Measurements from ENCODE around the gene ELMO2.

Gene ELMO2

GRCh38 chr20:46344488-46345162 lies 61.8 kb downstream of the ELMO2 start:
- no peak overlapping the region for H3K4me3 ChIP-seq (ENCODE audit: low read depth, low read length)
- no peak for TF ChIP-seq CTCF (IDR thresholded peaks at IDR 0.05; ENCODE audit: borderline replicate concordance, insufficient read depth, low read depth, low read length)

- no peak for TF ChIP-seq CTCF (IDR thresholded peaks at IDR 0.05; ENCODE audit: borderline replicate concordance, insufficient read depth, low read depth, low read length)
- H3K4me3 ChIP-seq (ENCODE audit: low read depth, low read length) = no peak overlapping the region
Measured at GRCh38 chr20:46343975-46344357, 62.4 kb downstream of the ELMO2 start.

GRCh38 chr20:46343348-46343974 lies 63.0 kb downstream of the ELMO2 start:
- TF ChIP-seq CTCF (IDR thresholded peaks at IDR 0.05; ENCODE audit: borderline replicate concordance, insufficient read depth, low read depth, low read length) = no peak
- H3K4me3 ChIP-seq (ENCODE audit: low read depth, low read length) = no peak overlapping the region

GRCh38 chr20:46342451-46343347 lies 63.7 kb downstream of the ELMO2 start:
- H3K4me3 ChIP-seq (ENCODE audit: low read depth, low read length) = no peak overlapping the region
- TF ChIP-seq CTCF (IDR thresholded peaks at IDR 0.05; ENCODE audit: borderline replicate concordance, insufficient read depth, low read depth, low read length) = no peak

- no peak overlapping the region for H3K4me3 ChIP-seq (ENCODE audit: low read depth, low read length)
- TF ChIP-seq CTCF (IDR thresholded peaks at IDR 0.05; ENCODE audit: borderline replicate concordance, insufficient read depth, low read depth, low read length) = no peak
Measured at GRCh38 chr20:46342010-46342378, 64.4 kb downstream of the ELMO2 start.

- no peak overlapping the region for H3K4me3 ChIP-seq (ENCODE audit: low read depth, low read length)
- no peak for TF ChIP-seq CTCF (IDR thresholded peaks at IDR 0.05; ENCODE audit: borderline replicate concordance, insufficient read depth, low read depth, low read length)
Measured at GRCh38 chr20:46341074-46342009, 65.1 kb downstream of the ELMO2 start.
